NOMO-1 treated with dmso at 0.1 percent for 144 hours (cell line): Measurements from ENCODE around the gene C2.
"Not testable (repeated sequence)": the region's sequence is repeated elsewhere in the genome, so short reads cannot be mapped to it uniquely, and the experiment has no call there.

Experiments used
- DNase-seq: peaks from one replicate; lab custom pipeline; 2025; ENCODE audit not compliant: unreplicated experiment; lab: John Stamatoyannopoulos, UW

The C2 gene

GRCh38 chr6:31898383-31899011 lies 29.0 kb upstream of the C2 start:
- DNase-seq = no peak

DNA sequence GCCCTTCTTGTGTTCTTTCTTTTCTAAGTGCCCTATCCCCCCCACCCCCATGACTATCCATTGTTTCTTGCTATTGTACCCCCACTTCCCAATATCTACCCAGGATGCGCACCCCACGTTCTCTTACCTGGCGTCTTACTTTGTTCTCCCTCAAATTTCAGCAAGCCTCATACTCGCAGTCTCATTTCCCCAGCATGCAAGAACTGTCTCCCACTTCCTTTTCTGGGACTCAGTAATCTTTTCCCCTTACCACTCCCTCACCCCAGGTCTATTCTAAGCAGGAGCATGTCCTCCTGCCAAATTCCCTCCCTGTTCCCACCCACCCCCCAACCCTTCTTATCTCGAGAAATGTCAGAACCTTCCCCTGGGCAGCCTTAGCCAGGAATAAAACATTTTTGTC lies 28.3 kb upstream of the C2 start:
- no peak for DNase-seq

DNA sequence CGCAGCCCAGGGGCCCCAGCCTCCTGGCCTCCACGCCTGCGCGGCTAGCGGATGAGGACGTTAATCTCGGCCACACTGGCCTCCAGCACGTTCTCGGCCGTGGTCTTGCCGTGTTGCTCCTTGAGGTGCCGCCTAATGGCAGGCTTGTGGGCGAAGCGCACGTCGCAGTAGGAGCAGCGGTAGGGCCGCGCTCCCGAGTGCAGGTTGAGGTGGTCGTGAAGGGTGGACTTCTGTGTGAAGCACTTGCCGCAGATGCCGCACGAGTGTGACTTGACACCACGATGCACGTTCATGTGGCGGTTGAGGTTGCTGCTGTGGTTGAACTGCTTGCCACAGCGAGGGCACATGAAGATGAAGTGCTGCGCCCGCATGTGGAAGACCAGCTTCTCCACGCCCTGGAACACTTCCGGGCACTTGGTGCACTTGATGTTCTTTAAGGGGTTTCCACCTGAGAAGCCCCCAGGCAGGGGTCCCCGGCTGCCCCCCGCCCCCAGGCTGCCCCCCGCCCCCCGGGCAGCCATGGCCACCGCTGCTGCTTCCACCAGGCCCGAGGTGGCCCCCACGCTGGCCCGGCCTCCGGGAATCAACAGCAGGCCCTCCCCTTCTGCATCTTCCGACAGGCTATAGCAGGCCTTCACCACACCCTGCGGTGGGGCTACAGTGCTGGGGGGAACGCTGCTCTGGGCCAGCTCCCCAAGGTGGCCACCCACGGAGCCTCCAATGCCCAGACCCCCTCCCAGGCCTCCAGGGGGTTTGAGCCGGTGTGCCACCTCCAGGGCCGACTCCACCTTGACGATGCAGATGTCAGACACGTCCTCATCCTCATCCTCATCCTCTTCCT lies 27.4 kb upstream of the C2 start:
- no peak for DNase-seq

- DNase-seq = no peak
Observed at GRCh38 chr6:31900917-31901414, 26.6 kb upstream of the C2 start.

GRCh38 chr6:31901415-31901952 lies 26.0 kb upstream of the C2 start:
- no peak for DNase-seq

- DNase-seq = peak; percentile 75
Observed at GRCh38 chr6:31901953-31902643, 25.4 kb upstream of the C2 start, which contains the start of gene ZBTB12. Gene ZBTB12 (minus strand): TSS chr6:31902086. CDS start chr6:31901305, 781 bp downstream.

GRCh38 chr6:31903957-31904356 lies 23.6 kb upstream of the C2 start:
- no peak for DNase-seq

DNA sequence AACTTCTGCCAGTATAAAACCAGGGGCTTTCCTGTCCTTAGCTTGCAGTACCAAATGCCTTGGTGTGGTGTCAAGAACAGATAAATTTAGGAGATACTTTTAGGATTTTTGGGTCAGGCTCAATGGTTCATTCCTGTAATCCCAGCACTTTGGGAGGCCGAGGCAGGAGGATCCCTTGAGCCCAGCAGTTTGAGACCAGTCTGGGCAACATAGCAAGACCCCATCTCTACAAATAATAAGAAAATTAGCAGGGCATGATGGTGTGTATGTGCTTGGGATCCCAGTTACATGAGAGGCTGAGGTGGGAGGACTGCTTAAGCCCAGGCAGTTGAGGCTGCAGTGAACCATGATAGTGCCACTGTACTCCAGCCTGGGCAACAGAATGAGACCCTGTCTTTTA lies 22.5 kb upstream of the C2 start:
- no peak for DNase-seq

DNA sequence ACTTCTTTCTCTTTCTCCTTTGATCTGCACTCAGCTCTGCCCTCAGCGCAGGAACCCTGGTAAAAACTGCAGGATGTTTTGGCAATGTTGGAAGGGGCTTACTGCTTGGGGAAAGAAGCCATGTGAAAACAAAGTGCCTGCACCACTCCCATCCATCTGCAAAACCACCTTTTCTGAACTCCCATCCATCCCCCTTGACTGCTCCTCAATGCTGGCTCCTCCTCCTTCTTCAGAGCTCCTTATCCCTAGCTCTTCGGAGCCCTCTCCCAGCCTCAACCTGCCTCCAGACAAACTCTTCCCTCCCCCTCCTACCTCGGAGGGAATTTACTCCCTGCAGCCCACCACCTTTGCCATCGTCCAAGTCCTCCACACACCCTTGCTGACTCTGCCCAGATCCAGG lies 21.4 kb upstream of the C2 start:
- no peak for DNase-seq

- not testable (repeated sequence) for DNase-seq
Observed at GRCh38 chr6:31906727-31907126, 20.8 kb upstream of the C2 start.

DNA sequence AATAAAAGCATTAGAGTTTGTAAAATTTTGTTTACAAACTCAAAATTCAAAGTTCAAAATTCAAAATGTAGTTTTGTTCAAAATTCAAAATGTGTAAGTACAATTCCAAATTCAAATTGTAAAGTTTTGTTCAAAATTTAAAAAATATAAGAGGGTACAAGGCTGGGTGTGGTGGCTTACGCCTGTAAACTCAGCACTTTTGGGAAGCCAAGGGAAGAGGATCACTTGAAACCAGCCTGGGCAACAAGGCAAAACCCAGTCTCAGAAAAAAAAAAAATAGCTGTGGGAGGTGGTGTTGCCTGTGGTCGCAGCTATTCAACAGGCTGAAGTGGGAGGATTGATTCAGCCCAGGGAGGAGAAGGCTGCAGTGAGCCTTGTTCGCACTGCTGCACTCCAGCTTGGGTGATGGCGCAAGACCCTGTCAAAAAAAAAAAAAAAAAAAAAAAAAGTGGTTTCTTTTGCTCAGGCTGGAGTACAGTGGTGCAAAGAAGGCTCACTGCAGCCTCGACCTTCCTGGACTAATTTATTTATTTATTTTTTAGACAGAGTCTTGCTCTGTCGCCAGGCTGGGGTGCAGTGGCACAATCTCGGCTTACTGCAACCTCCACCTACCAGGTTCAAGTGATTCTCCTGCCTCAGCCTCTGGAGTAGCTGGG lies 20.2 kb upstream of the C2 start:
- DNase-seq = peak; percentile 79

GRCh38 chr6:31908255-31908654 lies 19.3 kb upstream of the C2 start:
- DNase-seq = not testable (repeated sequence)

GRCh38 chr6:31908791-31909190 lies 18.7 kb upstream of the C2 start:
- no peak for DNase-seq

- not testable (repeated sequence) for DNase-seq
Observed at GRCh38 chr6:31909298-31909697, 18.2 kb upstream of the C2 start.

DNA sequence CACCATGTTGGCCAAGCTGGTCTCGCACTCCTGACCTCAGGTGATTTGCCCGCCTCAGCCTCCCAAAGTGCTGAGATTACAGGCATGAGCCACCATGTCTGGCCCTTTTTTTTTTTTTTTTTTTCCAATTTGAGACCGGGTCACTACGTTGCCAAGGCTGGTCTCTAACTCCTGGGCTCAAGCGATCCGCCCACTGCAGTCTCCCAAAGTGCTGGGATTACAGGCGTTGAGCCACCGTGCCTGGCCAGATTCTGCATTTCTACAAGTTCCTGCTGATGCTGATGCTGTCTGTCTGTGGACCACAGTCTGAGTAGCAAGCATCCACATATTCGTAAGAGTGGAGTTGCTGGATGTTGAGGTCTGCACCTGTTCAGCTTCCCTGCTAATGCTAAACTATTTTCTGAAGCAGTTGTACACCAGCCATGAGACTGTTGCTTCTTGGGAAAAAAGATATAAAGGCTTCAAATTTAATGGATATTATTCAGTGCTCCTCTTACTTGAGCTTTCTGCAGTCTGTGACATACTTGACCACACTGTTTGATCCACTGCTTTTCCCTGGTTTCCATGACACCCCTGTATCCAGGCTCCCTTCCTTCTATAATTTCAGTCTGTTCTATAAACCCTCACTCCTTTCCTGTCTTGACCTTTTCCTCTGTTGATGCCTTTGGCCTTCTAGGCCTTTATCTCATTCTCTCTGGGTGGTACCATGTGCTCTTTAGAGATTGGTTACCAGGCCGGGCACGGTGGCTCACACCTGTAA lies 15.5 kb upstream of the C2 start:
- DNase-seq = no peak

GRCh38 chr6:31915351-31915750 lies 12.2 kb upstream of the C2 start:
- no peak for DNase-seq

DNA sequence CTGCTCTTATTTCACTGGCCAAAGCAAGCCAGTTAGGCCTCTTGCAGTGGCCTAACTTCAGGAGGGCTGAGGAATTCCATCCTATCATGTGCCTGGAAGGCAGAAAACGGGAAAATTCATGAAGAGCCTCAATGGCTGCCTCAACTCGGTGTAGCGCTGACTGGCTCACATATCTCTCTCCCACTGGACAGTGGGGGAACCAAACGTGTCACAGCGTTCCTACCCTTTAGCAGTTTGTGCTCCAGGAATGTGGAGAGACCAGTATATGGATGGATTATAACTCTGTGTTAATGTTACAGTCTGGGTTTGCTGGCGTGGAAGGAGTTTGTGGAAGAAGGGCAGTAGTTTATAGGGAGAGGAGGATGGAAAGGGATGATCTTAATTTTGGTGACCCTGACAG lies 11.8 kb upstream of the C2 start:
- DNase-seq = no peak

GRCh38 chr6:31918069-31918720 lies 9.3 kb upstream of the C2 start:
- no peak for DNase-seq

- DNase-seq = no peak
Observed at GRCh38 chr6:31919624-31920303, 7.8 kb upstream of the C2 start.
